D721Med (cell line): ENCODE results near the gene STYXL2.

Experiments
- DNase-seq: peaks from one replicate; pipeline ENCODE4 v3.0.0; 2011; ENCODE audit warnings: low spot score; ENCODE audit not compliant: insufficient read length
- FAIRE-seq: peaks from 2 replicates; lab custom pipeline; 2011; peaks lifted over from hg19 to GRCh38; lab: Jason Lieb, UNC
- CTCF ChIP-seq: IDR thresholded peaks from 2 replicates; pipeline ENCODE4 v1.5.1; 2012; ENCODE audit warnings: mild to moderate bottlenecking, control low read depth; ENCODE audit not compliant: insufficient read depth; ENCODE audit errors: missing control alignments

Gene STYXL2

GRCh38 chr1:167130829-167131510, 37.1 kb downstream of the STYXL2 start:
- FAIRE-seq (no peak), DNase-seq (no peak)
- no peak for TF ChIP-seq CTCF

GRCh38 chr1:167132301-167133010, 38.6 kb downstream of the STYXL2 start:
- DNase-seq = no peak
- TF ChIP-seq CTCF = no peak
- no peak for FAIRE-seq

- FAIRE-seq = peak; percentile 99
- no peak for TF ChIP-seq CTCF
- no peak for DNase-seq
These were observed 41.5 kb downstream of the STYXL2 start for GRCh38 chr1:167135281-167135840.

- no peak for FAIRE-seq
- no peak for TF ChIP-seq CTCF
These were observed 42.3 kb downstream of the STYXL2 start for GRCh38 chr1:167136191-167136614.

GRCh38 chr1:167136806-167137205, 42.9 kb downstream of the STYXL2 start:
- no peak for FAIRE-seq
- DNase-seq = no peak
- TF ChIP-seq CTCF = no peak

More at GRCh38 chr1:167136191-167136614, 42.3 kb downstream of the STYXL2 start:
- no peak for DNase-seq

GRCh38 chr1:167137332-167137781, 43.5 kb downstream of the STYXL2 start:
- FAIRE-seq = peak; percentile 97
- DNase-seq = no peak
- no peak for TF ChIP-seq CTCF
